ENCODE results near the gene SKAP2. TPM values are rescaled to one million over a fixed set of nuclear protein-coding genes. Genes with fewer than 3 reads are reported as not detected.

Gene SKAP2
- total and polyA plus RNA-seq, 9 donors = 6.3 to 15.1 (median 9.6) TPM

DNA sequence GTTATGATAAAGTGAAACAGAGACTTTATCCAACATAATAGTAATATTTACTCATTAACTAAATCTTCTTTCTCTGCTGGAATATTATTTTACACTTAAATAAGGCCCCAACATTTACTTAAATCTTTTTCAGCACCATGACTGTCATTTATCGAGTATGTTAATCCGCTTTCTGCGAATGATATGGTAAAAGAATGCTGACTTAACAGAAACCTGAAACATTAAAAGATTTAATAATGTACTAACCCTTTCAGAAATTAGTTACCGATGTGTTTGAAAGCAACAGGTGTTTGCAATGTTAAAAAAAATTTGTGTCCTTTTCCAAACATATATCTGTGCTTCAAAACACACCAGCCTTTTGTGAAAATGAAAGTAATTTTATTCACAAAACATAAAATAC is 190.5 kb downstream of the SKAP2 start:
- Histone ChIP-seq H3K9me3 (replicated peaks; ENCODE audit: control insufficient read depth, low read depth, low read length) (no peaks in the 10 kb centered on the region), H3K36me3 (ENCODE audit: control insufficient read depth, insufficient read depth, low read length) (no peaks in the 10 kb centered on the region), H3K27me3 (ENCODE audit: control insufficient read depth, insufficient read depth, low read length) (no peaks in the 10 kb centered on the region), H3K4me1 (ENCODE audit: control insufficient read depth, insufficient read depth, low read length) (no peaks in the 10 kb centered on the region), H3K27ac (ENCODE audit: low read length) (no peak overlapping the region), H3K4me3 (ENCODE audit: low read length) (no peak overlapping the region)
- no CpG with 5 or more reads among the region's 4 CpGs for WGBS (ENCODE audit: insufficient coverage)
- no peak for DNase-seq

DNA sequence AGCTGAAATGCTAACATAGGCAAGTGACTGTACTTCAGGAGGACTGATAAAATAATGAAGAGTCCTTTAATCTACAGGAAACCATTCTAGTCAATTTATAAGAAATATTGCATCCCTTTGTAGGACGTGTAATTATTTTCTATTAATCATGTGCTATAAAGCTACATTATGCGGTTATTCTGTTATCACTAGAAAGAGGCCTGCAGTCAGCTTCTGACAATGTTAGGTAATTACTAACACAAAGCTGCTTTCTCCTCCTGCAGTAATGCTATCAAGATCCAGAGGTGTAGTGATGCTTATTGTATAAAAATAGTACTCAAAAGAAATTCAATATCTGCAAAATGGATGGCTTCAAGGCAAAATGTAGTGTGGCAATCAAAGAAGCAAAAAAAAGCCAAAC is 191.1 kb downstream of the SKAP2 start:
- H3K9me3 ChIP-seq (replicated peaks; ENCODE audit: control insufficient read depth, low read depth, low read length) = no peaks in the 10 kb centered on the region
- no peak overlapping the region for H3K4me3 ChIP-seq (ENCODE audit: low read length)
- H3K36me3 ChIP-seq (ENCODE audit: control insufficient read depth, insufficient read depth, low read length) = no peaks in the 10 kb centered on the region
- no peaks in the 10 kb centered on the region for H3K27me3 ChIP-seq (ENCODE audit: control insufficient read depth, insufficient read depth, low read length)
- no peak overlapping the region for H3K27ac ChIP-seq (ENCODE audit: low read length)
- no peak for DNase-seq
- no CpG with 5 or more reads among the region's 2 CpGs for WGBS (ENCODE audit: insufficient coverage)
- no peaks in the 10 kb centered on the region for H3K4me1 ChIP-seq (ENCODE audit: control insufficient read depth, insufficient read depth, low read length)

DNA sequence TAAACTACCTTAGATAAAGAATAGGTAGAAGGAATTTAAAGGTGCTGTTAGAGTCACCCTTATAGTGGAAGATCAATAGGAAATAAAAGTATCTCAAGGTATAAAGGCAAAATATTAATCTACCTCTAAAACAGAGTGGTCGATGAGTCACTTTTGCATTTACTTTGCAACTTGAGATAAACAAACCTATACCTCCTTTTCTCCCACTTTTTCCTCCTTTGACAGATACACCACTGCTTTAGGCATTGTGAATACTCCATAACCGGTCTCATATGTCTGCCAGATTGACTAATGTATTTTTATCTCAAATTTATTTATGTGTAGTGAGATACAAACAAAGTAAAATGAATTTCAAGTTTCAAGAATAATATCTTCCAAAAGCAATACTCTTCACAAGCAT is 193.5 kb downstream of the SKAP2 start:
- no peaks in the 10 kb centered on the region for H3K36me3 ChIP-seq (ENCODE audit: control insufficient read depth, insufficient read depth, low read length)
- no peaks in the 10 kb centered on the region for H3K27me3 ChIP-seq (ENCODE audit: control insufficient read depth, insufficient read depth, low read length)
- no peak overlapping the region for H3K4me3 ChIP-seq (ENCODE audit: low read length)
- DNase-seq = no peak
- H3K4me1 ChIP-seq (ENCODE audit: control insufficient read depth, insufficient read depth, low read length) = no peaks in the 10 kb centered on the region
- no peaks in the 10 kb centered on the region for H3K9me3 ChIP-seq (replicated peaks; ENCODE audit: control insufficient read depth, low read depth, low read length)
- WGBS (ENCODE audit: insufficient coverage) = 100% methylated on average over 1 of the region's 2 CpGs
- H3K27ac ChIP-seq (ENCODE audit: low read length) = no peak overlapping the region

DNA sequence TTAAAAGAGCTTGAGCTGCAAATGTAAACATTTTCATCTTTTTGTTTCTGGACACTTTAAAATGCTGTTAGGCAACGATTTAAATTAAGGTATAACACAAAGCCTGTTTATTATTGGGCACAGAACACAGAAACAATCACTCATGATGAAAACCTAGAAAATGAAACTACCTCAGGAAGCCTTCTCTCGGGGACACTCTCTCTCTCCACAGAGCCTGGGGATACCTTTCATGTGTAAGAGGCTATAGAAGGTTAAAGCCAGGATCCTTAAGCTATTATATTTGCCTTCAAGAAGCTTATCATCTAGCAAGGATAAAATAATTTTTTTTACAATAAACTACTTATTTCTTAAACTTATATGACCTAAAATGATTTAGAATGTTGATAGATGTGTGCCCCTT is 194.1 kb downstream of the SKAP2 start:
- WGBS (ENCODE audit: insufficient coverage) = no CpG with 5 or more reads among the region's 2 CpGs
- Histone ChIP-seq H3K36me3 (ENCODE audit: control insufficient read depth, insufficient read depth, low read length) (no peaks in the 10 kb centered on the region), H3K27me3 (ENCODE audit: control insufficient read depth, insufficient read depth, low read length) (no peaks in the 10 kb centered on the region), H3K4me3 (ENCODE audit: low read length) (no peak overlapping the region), H3K4me1 (ENCODE audit: control insufficient read depth, insufficient read depth, low read length) (no peaks in the 10 kb centered on the region), H3K9me3 (replicated peaks; ENCODE audit: control insufficient read depth, low read depth, low read length) (no peaks in the 10 kb centered on the region), H3K27ac (ENCODE audit: low read length) (no peak overlapping the region)
- no peak for DNase-seq

DNA sequence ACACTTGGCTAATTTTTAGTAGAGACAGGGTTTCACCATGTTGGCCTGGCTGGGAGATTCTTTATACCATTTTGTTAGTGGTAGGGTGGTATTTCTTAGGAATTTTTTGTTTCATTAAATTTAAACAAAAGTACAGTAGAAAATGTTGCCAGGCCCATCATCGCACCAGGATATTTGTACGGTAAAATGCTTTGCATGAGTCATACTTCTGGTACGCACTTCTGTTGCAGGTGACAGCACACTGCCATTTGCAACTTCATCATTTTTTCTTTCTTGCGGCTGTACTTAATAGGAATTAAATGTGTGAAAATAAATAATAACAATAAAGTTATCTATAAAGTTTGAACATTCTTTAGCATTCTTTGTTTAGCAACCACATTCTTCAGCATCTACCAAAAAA is 195.6 kb downstream of the SKAP2 start:
- no peak overlapping the region for H3K4me3 ChIP-seq (ENCODE audit: low read length)
- no peaks in the 10 kb centered on the region for H3K36me3 ChIP-seq (ENCODE audit: control insufficient read depth, insufficient read depth, low read length)
- DNase-seq = no peak
- no peaks in the 10 kb centered on the region for H3K9me3 ChIP-seq (replicated peaks; ENCODE audit: control insufficient read depth, low read depth, low read length)
- WGBS (ENCODE audit: insufficient coverage) = no CpG with 5 or more reads among the region's 4 CpGs
- H3K27ac ChIP-seq (ENCODE audit: low read length) = no peak overlapping the region
- H3K4me1 ChIP-seq (ENCODE audit: control insufficient read depth, insufficient read depth, low read length) = no peaks in the 10 kb centered on the region
- no peaks in the 10 kb centered on the region for H3K27me3 ChIP-seq (ENCODE audit: control insufficient read depth, insufficient read depth, low read length)

DNA sequence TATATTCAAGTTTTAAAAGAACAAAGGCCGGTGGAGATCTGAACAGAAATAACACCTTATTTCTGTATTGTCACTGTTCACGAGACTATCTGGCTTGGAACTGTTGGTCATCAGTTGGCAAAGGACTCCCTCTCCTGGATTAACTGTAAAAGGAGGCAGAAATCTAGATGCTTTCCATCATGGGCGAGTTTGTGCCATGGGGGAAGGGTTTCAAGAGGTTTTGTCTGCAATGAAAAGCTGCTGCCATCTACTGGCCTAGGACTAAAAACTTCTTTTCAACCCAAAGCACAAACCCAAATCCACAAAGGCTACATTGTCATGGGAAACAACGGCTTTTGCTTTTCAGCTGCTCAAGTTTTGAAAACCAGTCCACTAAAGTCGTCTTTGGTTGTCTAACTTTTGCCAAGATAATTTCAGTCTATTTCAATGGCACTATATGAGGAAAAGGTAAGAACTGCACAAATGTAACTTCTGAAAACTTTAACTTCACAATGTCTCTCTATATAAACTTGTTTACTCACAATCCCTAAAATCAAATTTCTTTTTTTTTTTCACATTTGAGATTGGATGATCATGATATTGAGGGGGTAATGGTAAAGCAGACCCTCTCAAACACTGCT is 196.8 kb downstream of the SKAP2 start:
- Histone ChIP-seq H3K36me3 (ENCODE audit: control insufficient read depth, insufficient read depth, low read length) (no peaks in the 10 kb centered on the region), H3K4me3 (ENCODE audit: low read length) (no peak overlapping the region), H3K4me1 (ENCODE audit: control insufficient read depth, insufficient read depth, low read length) (no peaks in the 10 kb centered on the region), H3K27ac (ENCODE audit: low read length) (no peak overlapping the region), H3K27me3 (ENCODE audit: control insufficient read depth, insufficient read depth, low read length) (no peaks in the 10 kb centered on the region), H3K9me3 (replicated peaks; ENCODE audit: control insufficient read depth, low read depth, low read length) (no peaks in the 10 kb centered on the region)
- no CpG with 5 or more reads among the region's 5 CpGs for WGBS (ENCODE audit: insufficient coverage)
- DNase-seq = peak; percentile 97

DNA sequence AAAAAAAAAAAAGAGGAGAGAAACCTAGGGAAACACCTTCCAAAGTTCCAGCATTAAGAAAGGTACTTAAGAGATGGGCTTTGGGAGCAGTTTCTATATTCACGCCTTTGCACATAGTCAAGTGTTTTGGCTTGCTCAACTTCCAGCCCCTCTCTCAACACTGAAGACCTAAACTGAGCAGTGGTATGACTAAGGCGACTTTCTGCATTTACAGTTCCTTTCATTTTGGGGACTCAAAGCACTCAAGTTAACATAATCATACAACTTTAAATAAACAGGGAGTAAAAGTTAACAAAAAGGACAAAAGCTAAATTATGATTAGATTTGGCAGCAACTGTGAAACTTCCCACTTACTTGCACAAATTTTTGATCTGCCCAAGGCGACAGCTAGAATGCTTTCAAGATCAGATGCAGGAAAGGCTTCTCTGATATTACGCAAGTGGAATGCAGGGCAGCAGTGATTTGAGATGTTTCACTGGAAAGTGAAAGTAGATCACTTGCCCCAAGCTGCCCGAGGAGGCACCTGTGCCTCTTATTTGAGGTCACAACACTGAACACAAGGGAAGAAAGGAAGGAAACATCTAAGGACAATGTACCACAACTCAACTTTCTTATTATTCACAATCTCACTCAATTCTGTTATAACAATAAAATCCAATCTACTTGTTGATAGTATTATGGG is 199.5 kb downstream of the SKAP2 start:
- H3K4me1 ChIP-seq (ENCODE audit: control insufficient read depth, insufficient read depth, low read length) = no peaks in the 10 kb centered on the region
- no peak for DNase-seq
- no peak overlapping the region for H3K4me3 ChIP-seq (ENCODE audit: low read length)
- no peaks in the 10 kb centered on the region for H3K27me3 ChIP-seq (ENCODE audit: control insufficient read depth, insufficient read depth, low read length)
- H3K36me3 ChIP-seq (ENCODE audit: control insufficient read depth, insufficient read depth, low read length) = no peaks in the 10 kb centered on the region
- 100% methylated on average over 1 of the region's 5 CpGs for WGBS (ENCODE audit: insufficient coverage)
- H3K9me3 ChIP-seq (replicated peaks; ENCODE audit: control insufficient read depth, low read depth, low read length) = no peaks in the 10 kb centered on the region
- H3K27ac ChIP-seq (ENCODE audit: low read length) = no peak overlapping the region

DNA sequence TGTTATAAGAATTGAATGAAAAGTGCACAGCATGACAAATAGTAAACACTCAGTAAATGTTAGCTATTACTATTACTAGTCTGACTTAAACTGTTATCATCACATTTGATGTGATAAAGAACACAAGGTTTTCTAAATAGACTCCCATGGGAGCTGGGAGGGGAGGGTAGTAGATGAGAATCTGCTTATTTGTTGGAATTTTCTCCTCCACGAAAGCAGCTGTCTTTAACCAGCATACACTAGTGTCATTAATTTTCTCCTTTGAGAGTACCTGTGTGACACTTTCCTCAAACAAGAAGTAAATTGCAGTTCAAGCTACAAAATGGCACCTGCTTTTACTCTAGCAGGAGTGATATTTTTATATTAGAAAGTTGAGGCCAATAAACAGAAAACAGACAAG is 200.1 kb downstream of the SKAP2 start:
- H3K9me3 ChIP-seq (replicated peaks; ENCODE audit: control insufficient read depth, low read depth, low read length) = no peaks in the 10 kb centered on the region
- no peak for DNase-seq
- no CpG with 5 or more reads among the region's 1 CpG for WGBS (ENCODE audit: insufficient coverage)
- H3K4me3 ChIP-seq (ENCODE audit: low read length) = no peak overlapping the region
- H3K4me1 ChIP-seq (ENCODE audit: control insufficient read depth, insufficient read depth, low read length) = no peaks in the 10 kb centered on the region
- no peaks in the 10 kb centered on the region for H3K27me3 ChIP-seq (ENCODE audit: control insufficient read depth, insufficient read depth, low read length)
- no peaks in the 10 kb centered on the region for H3K36me3 ChIP-seq (ENCODE audit: control insufficient read depth, insufficient read depth, low read length)
- H3K27ac ChIP-seq (ENCODE audit: low read length) = no peak overlapping the region

DNA sequence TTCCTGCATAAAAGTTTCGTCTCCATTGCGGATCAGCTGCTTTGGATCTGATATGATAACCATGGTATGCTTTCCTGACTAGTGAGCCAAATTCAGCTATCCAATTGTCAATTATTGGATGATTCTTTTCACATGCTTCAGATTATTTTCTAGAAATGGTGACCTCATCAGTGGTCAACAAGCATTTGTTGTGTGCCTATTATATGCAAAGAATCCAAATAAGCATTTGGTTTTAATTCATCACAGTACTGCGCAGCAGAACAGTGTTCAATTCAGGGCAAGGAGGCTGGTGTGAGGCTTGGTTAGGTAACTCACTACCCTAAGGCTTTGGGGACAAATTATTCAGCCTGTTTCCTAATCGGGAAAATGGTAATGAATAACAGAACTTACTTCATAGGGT is 200.5 kb downstream of the SKAP2 start:
- WGBS (ENCODE audit: insufficient coverage) = 60% methylated on average over 3 of the region's 4 CpGs
- Histone ChIP-seq H3K27me3 (ENCODE audit: control insufficient read depth, insufficient read depth, low read length) (no peaks in the 10 kb centered on the region), H3K4me1 (ENCODE audit: control insufficient read depth, insufficient read depth, low read length) (no peaks in the 10 kb centered on the region), H3K9me3 (replicated peaks; ENCODE audit: control insufficient read depth, low read depth, low read length) (no peaks in the 10 kb centered on the region), H3K36me3 (ENCODE audit: control insufficient read depth, insufficient read depth, low read length) (no peaks in the 10 kb centered on the region), H3K27ac (ENCODE audit: low read length) (no peak overlapping the region), H3K4me3 (ENCODE audit: low read length) (no peak overlapping the region)
- peak; percentile 20 for DNase-seq

DNA sequence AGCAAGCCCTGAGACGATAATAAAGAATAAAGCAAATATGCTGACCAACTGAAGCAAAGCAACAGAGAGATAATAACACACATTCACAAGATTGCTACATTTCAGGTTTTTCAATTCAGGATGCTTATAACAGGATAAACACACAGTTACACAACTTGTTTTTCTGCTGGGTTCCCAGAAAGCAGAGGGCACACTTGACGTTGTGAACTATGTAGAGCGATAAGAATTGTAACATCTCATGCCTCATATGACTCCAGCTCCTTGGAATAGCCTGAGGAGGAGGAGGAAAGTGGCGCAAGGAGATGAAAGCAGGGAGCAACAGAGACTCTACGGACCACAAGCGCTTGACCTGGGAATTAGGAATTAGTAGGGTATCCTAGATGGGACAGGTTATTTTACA is 201.7 kb downstream of the SKAP2 start:
- H3K9me3 ChIP-seq (replicated peaks; ENCODE audit: control insufficient read depth, low read depth, low read length) = no peaks in the 10 kb centered on the region
- no peak for DNase-seq
- WGBS (ENCODE audit: insufficient coverage) = 71% methylated on average over 1 of the region's 6 CpGs

More for the DNA sequence above, 201.7 kb downstream of the SKAP2 start:
- Histone ChIP-seq H3K27ac (ENCODE audit: low read length) (no peak overlapping the region), H3K4me3 (ENCODE audit: low read length) (no peak overlapping the region), H3K27me3 (ENCODE audit: control insufficient read depth, insufficient read depth, low read length) (peaks cover 2% of the 10 kb centered on the region), H3K36me3 (ENCODE audit: control insufficient read depth, insufficient read depth, low read length) (no peaks in the 10 kb centered on the region), H3K4me1 (ENCODE audit: control insufficient read depth, insufficient read depth, low read length) (no peaks in the 10 kb centered on the region)
